CD4-positive, CD25-positive, alpha-beta regulatory T cell (primary cell): ENCODE results near the gene KAZN. TPM values are rescaled to one million over a fixed set of nuclear protein-coding genes. Genes with fewer than 3 reads are reported as not detected.

Experiments
- ATAC-seq, 2 donors: fragments of 150-1000 bp; cut with Tn5 transposase; one replicate each; pipeline ENCODE4 v1.10.0; 2021; ENCODE audit warnings: low read depth in 2 of 2, moderate number of reproducible peaks in 2 of 2, moderate library complexity in 1 of 2
- DNase-seq, 3 donors: peaks; one replicate each; pipeline versions ENCODE4 v3.0.0 to v3.0.0-alpha.2; 2012 to 2022; ENCODE audit warnings: mixed read lengths in 1 of 3
- H3K27ac ChIP-seq: one replicate; pipeline ENCODE4 v1.7.0; 2013; ENCODE audit warnings: mild to moderate bottlenecking, low read length; ENCODE audit not compliant: insufficient read depth, poor library complexity, severe bottlenecking
- H3K27me3 ChIP-seq: one replicate; pipeline ENCODE4 v1.7.0; 2013; ENCODE audit warnings: low read length; ENCODE audit not compliant: control insufficient read depth, insufficient read depth
- H3K36me3 ChIP-seq: one replicate; pipeline ENCODE4 v1.7.0; 2013; ENCODE audit warnings: mild to moderate bottlenecking, low read length, moderate library complexity; ENCODE audit not compliant: control insufficient read depth, insufficient read depth
- H3K4me1 ChIP-seq: 2 replicates; pipeline ENCODE4 v1.7.0; 2013; ENCODE audit warnings: mild to moderate bottlenecking, low read length; ENCODE audit not compliant: insufficient read depth, control insufficient read depth, poor library complexity, severe bottlenecking
- H3K4me3 ChIP-seq: one replicate; pipeline ENCODE4 v1.7.0; 2013; ENCODE audit warnings: low read depth, mild to moderate bottlenecking, low read length, moderate library complexity
- H3K9me3 ChIP-seq, 2 experiments: 1 replicate in 1 of 2; 2 replicates in 1 of 2; pipeline ENCODE4 v1.7.0; 2013; ENCODE audit warnings: low read length in 2 of 2, mild to moderate bottlenecking in 1 of 2, moderate library complexity in 1 of 2; ENCODE audit not compliant: control insufficient read depth in 2 of 2
- H3K27ac Mint-ChIP-seq, 3 donors: one replicate each; pipeline ENCODE4 v1.8.0; 2020 to 2022; ENCODE audit warnings: mild to moderate bottlenecking in 3 of 3, mixed read lengths in 3 of 3, moderate library complexity in 2 of 3
- H3K27me3 Mint-ChIP-seq: one replicate; pipeline ENCODE4 v1.8.0; 2022; ENCODE audit warnings: mild to moderate bottlenecking, mixed read lengths
- H3K36me3 Mint-ChIP-seq: one replicate; pipeline ENCODE4 v1.8.0; 2020; ENCODE audit warnings: mixed read lengths
- H3K4me1 Mint-ChIP-seq, 4 donors: one replicate each; pipeline ENCODE4 v1.8.0; 2020 to 2022; ENCODE audit warnings: mixed read lengths in 4 of 4, mild to moderate bottlenecking in 1 of 4
- H3K4me3 Mint-ChIP-seq, 4 donors: one replicate each; pipeline ENCODE4 v1.8.0; 2020 to 2022; ENCODE audit warnings: mild to moderate bottlenecking in 4 of 4, mixed read lengths in 4 of 4, moderate library complexity in 3 of 4
- H3K9me3 Mint-ChIP-seq, 7 donors: one replicate each; pipeline ENCODE4 v1.8.0; 2020 to 2022; ENCODE audit warnings: mixed read lengths in 7 of 7, mild to moderate bottlenecking in 3 of 7, moderate library complexity in 2 of 7
- polyA plus RNA-seq, 4 donors: library from polyadenylated mRNA; unstranded; fragments of 300-500 nt; fragmentation: Illumina TruSeq; gene quantifications; one replicate each; pipeline ENCODE4 v1.2.3, GENCODE V29; 2021
- total RNA-seq: library from RNA; stranded (reverse); gene quantifications from one replicate; pipeline ENCODE4 v1.2.3, GENCODE V29; 2022

Gene KAZN
- total and polyA plus RNA-seq, 5 donors from 2014 or later, result not detected

GRCh38 chr1:14877224-14877623 lies 278.7 kb downstream of the KAZN start:
- no peak overlapping the region for H3K4me3 ChIP-seq
- H3K4me1 ChIP-seq, result no peaks in the 10 kb centered on the region
- no peaks in the 10 kb centered on the region for H3K4me1 Mint-ChIP-seq
- H3K27me3 Mint-ChIP-seq, result no peaks in the 10 kb centered on the region
- H3K4me3 Mint-ChIP-seq, result no peak overlapping the region
- no peak overlapping the region for H3K27ac ChIP-seq
- H3K36me3 ChIP-seq, result no peaks in the 10 kb centered on the region
- H3K27me3 ChIP-seq, result no peaks in the 10 kb centered on the region
- H3K9me3 Mint-ChIP-seq, result no peaks in the 10 kb centered on the region
- no peak for ATAC-seq
- H3K27ac Mint-ChIP-seq, result no peak overlapping the region
- DNase-seq, result no peak
- no peaks in the 10 kb centered on the region for H3K36me3 Mint-ChIP-seq
- peaks cover 0 to 4% of the 10 kb centered on the region in 2 experiments for H3K9me3 ChIP-seq

- Histone ChIP-seq H3K4me1 (no peaks in the 10 kb centered on the region), H3K27ac (no peak overlapping the region), H3K27me3 (no peaks in the 10 kb centered on the region), H3K4me3 (no peak overlapping the region), H3K9me3 (peaks cover 0 to 4% of the 10 kb centered on the region in 2 experiments), H3K36me3 (no peaks in the 10 kb centered on the region)
- no peaks in the 10 kb centered on the region for H3K27me3 Mint-ChIP-seq
- H3K4me3 Mint-ChIP-seq, result no peak overlapping the region
- ATAC-seq (no peak), DNase-seq (no peak)
- no peaks in the 10 kb centered on the region for H3K4me1 Mint-ChIP-seq
- no peaks in the 10 kb centered on the region for H3K9me3 Mint-ChIP-seq
- H3K36me3 Mint-ChIP-seq, result no peaks in the 10 kb centered on the region
- no peak overlapping the region for H3K27ac Mint-ChIP-seq
Measured at GRCh38 chr1:14878124-14878523, 279.6 kb downstream of the KAZN start.

- no peak for ATAC-seq
- Histone ChIP-seq H3K36me3 (no peaks in the 10 kb centered on the region), H3K27me3 (no peaks in the 10 kb centered on the region), H3K4me1 (no peaks in the 10 kb centered on the region), H3K27ac (no peak overlapping the region), H3K4me3 (no peak overlapping the region), H3K9me3 (peaks cover 0 to 4% of the 10 kb centered on the region in 2 experiments)
- no peaks in the 10 kb centered on the region for H3K27me3 Mint-ChIP-seq
- H3K27ac Mint-ChIP-seq, result no peak overlapping the region
- H3K4me1 Mint-ChIP-seq, result no peaks in the 10 kb centered on the region
- H3K36me3 Mint-ChIP-seq, result no peaks in the 10 kb centered on the region
- H3K9me3 Mint-ChIP-seq, result no peaks in the 10 kb centered on the region
- H3K4me3 Mint-ChIP-seq, result no peak overlapping the region
- no peak for DNase-seq
Measured at GRCh38 chr1:14878951-14879350, 280.5 kb downstream of the KAZN start.

- Mint-ChIP-seq H3K27me3 (no peaks in the 10 kb centered on the region), H3K4me1 (no peaks in the 10 kb centered on the region), H3K4me3 (no peak overlapping the region), H3K36me3 (no peaks in the 10 kb centered on the region), H3K9me3 (no peaks in the 10 kb centered on the region), H3K27ac (no peak overlapping the region)
- ATAC-seq, result no peak
- Histone ChIP-seq H3K9me3 (peaks cover 0 to 4% of the 10 kb centered on the region in 2 experiments), H3K27me3 (no peaks in the 10 kb centered on the region), H3K4me3 (no peak overlapping the region), H3K27ac (no peak overlapping the region), H3K36me3 (no peaks in the 10 kb centered on the region), H3K4me1 (no peaks in the 10 kb centered on the region)
- DNase-seq, result no peak
Measured at GRCh38 chr1:14880456-14881316, 282.2 kb downstream of the KAZN start.

GRCh38 chr1:14881775-14882672 lies 283.5 kb downstream of the KAZN start:
- no peak overlapping the region for H3K27ac ChIP-seq
- H3K4me3 Mint-ChIP-seq, result no peak overlapping the region
- peaks cover 0 to 4% of the 10 kb centered on the region in 2 experiments for H3K9me3 ChIP-seq
- peaks cover 0 to 2% (median 0%) of the 10 kb centered on the region in 7 donors for H3K9me3 Mint-ChIP-seq
- H3K27me3 Mint-ChIP-seq, result no peaks in the 10 kb centered on the region
- no peak overlapping the region for H3K4me3 ChIP-seq
- H3K27ac Mint-ChIP-seq, result no peak overlapping the region
- H3K4me1 ChIP-seq, result no peaks in the 10 kb centered on the region
- no peak for DNase-seq
- no peaks in the 10 kb centered on the region for H3K4me1 Mint-ChIP-seq
- no peaks in the 10 kb centered on the region for H3K36me3 Mint-ChIP-seq
- H3K27me3 ChIP-seq, result no peaks in the 10 kb centered on the region
- ATAC-seq, result no peak
- no peaks in the 10 kb centered on the region for H3K36me3 ChIP-seq

GRCh38 chr1:14884614-14885175 lies 286.2 kb downstream of the KAZN start:
- no peaks in the 10 kb centered on the region for H3K27me3 Mint-ChIP-seq
- H3K4me1 ChIP-seq, result no peaks in the 10 kb centered on the region
- H3K36me3 ChIP-seq, result no peaks in the 10 kb centered on the region
- H3K4me1 Mint-ChIP-seq, result no peaks in the 10 kb centered on the region
- peaks cover 0 to 2% (median 0%) of the 10 kb centered on the region in 7 donors for H3K9me3 Mint-ChIP-seq
- peaks cover 0 to 4% of the 10 kb centered on the region in 2 experiments for H3K9me3 ChIP-seq
- H3K36me3 Mint-ChIP-seq, result no peaks in the 10 kb centered on the region
- no peak overlapping the region for H3K4me3 ChIP-seq
- ATAC-seq, result no peak
- H3K27me3 ChIP-seq, result no peaks in the 10 kb centered on the region
- no peak overlapping the region for H3K27ac ChIP-seq
- H3K4me3 Mint-ChIP-seq, result no peak overlapping the region
- DNase-seq, result no peak
- no peak overlapping the region for H3K27ac Mint-ChIP-seq

GRCh38 chr1:14887044-14887566 lies 288.6 kb downstream of the KAZN start:
- Histone ChIP-seq H3K27ac (no peak overlapping the region), H3K4me3 (no peak overlapping the region), H3K9me3 (no peaks in the 10 kb centered on the region), H3K27me3 (no peaks in the 10 kb centered on the region), H3K4me1 (no peaks in the 10 kb centered on the region), H3K36me3 (no peaks in the 10 kb centered on the region)
- ATAC-seq, result no peak
- DNase-seq, result no peak
- H3K4me1 Mint-ChIP-seq, result no peaks in the 10 kb centered on the region
- no peak overlapping the region for H3K4me3 Mint-ChIP-seq
- H3K27ac Mint-ChIP-seq, result no peak overlapping the region
- H3K36me3 Mint-ChIP-seq, result no peaks in the 10 kb centered on the region
- H3K27me3 Mint-ChIP-seq, result no peaks in the 10 kb centered on the region
- H3K9me3 Mint-ChIP-seq, result peaks cover 0 to 2% (median 0%) of the 10 kb centered on the region in 7 donors
